H9 (cell line): ENCODE results near the gene ZNF892. TPM values are rescaled to one million over a fixed set of nuclear protein-coding genes. Genes with fewer than 3 reads are reported as not detected.

Source experiments
- DNase-seq: peaks from one replicate; pipeline ENCODE4 v3.0.0-alpha.2; 2017
- H2AFZ ChIP-seq: one replicate; pipeline ENCODE4 v1.6.1; 2013; ENCODE audit warnings: mild to moderate bottlenecking, low read length, control low read depth, moderate library complexity
- H2AK5ac ChIP-seq: 2 replicates; pipeline ENCODE4 v1.6.1; 2013; ENCODE audit warnings: low read length, control low read depth, mixed read lengths; ENCODE audit not compliant: insufficient read length
- H2BK120ac ChIP-seq: one replicate; pipeline ENCODE4 v1.6.1; 2013; ENCODE audit warnings: low read depth, mild to moderate bottlenecking, low read length, control low read depth, inconsistent platforms; ENCODE audit not compliant: poor library complexity, severe bottlenecking
- H2BK12ac ChIP-seq: 2 replicates; pipeline ENCODE4 v1.6.1; 2013; ENCODE audit warnings: low read length, control low read depth, mixed read lengths, low read depth; ENCODE audit not compliant: insufficient read length
- H2BK15ac ChIP-seq: 2 replicates; pipeline ENCODE4 v1.6.1; 2013; ENCODE audit warnings: low read depth, low read length, control low read depth
- H2BK20ac ChIP-seq: one replicate; pipeline ENCODE4 v1.6.1; 2013; ENCODE audit warnings: low read depth, mild to moderate bottlenecking, low read length, control low read depth, inconsistent platforms; ENCODE audit not compliant: poor library complexity, severe bottlenecking
- H2BK5ac ChIP-seq: 2 replicates; pipeline ENCODE4 v1.6.1; 2013; ENCODE audit warnings: low read length, control low read depth, mixed read lengths; ENCODE audit not compliant: insufficient read length
- H3K14ac ChIP-seq: 2 replicates; pipeline ENCODE4 v1.6.1; 2013; ENCODE audit warnings: low read length, control low read depth; ENCODE audit not compliant: insufficient read depth
- H3K18ac ChIP-seq: 2 replicates; pipeline ENCODE4 v1.6.1; 2013; ENCODE audit warnings: low read depth, mild to moderate bottlenecking, mixed read lengths, low read length, control low read depth; ENCODE audit not compliant: insufficient read length
- H3K23ac ChIP-seq: 2 replicates; pipeline ENCODE4 v1.6.1; 2013; ENCODE audit warnings: low read length, control low read depth, mixed read lengths, low read depth; ENCODE audit not compliant: insufficient read length
- H3K23me2 ChIP-seq: 2 replicates; pipeline ENCODE4 v1.6.1; 2013; ENCODE audit warnings: low read depth, mild to moderate bottlenecking, mixed read lengths, low read length, control low read depth; ENCODE audit not compliant: insufficient read length, poor library complexity, severe bottlenecking
- H3K27ac ChIP-seq: 2 replicates; pipeline ENCODE4 v1.5.1; 2013; ENCODE audit warnings: low read length, control low read depth, mixed read lengths, low read depth; ENCODE audit not compliant: insufficient read length
- H3K27me3 ChIP-seq: 2 replicates; pipeline ENCODE4 v1.6.1; 2013; ENCODE audit warnings: low read length, control low read depth, inconsistent platforms; ENCODE audit not compliant: insufficient read depth
- H3K4ac ChIP-seq: 2 replicates; pipeline ENCODE4 v1.6.1; 2013; ENCODE audit warnings: low read depth, mild to moderate bottlenecking, control low read depth, inconsistent platforms, low read length, moderate library complexity
- H3K4me1 ChIP-seq: 2 replicates; pipeline ENCODE4 v1.6.1; 2013; ENCODE audit warnings: low read length, control low read depth, inconsistent platforms; ENCODE audit not compliant: insufficient read depth
- H3K4me2 ChIP-seq: 2 replicates; pipeline ENCODE4 v1.6.1; 2013; ENCODE audit warnings: low read length, control low read depth, mixed read lengths; ENCODE audit not compliant: insufficient read length, insufficient read depth
- H3K56ac ChIP-seq: 2 replicates; pipeline ENCODE4 v1.6.1; 2013; ENCODE audit warnings: low read depth, mild to moderate bottlenecking, mixed read lengths, low read length, control low read depth; ENCODE audit not compliant: insufficient read length
- H3K79me1 ChIP-seq: 2 replicates; pipeline ENCODE4 v1.6.1; 2013; ENCODE audit warnings: low read depth, mild to moderate bottlenecking, moderate library complexity, low read length, control low read depth, inconsistent platforms; ENCODE audit not compliant: insufficient read depth, poor library complexity, severe bottlenecking
- H3K79me2 ChIP-seq: 2 replicates; pipeline ENCODE4 v1.6.1; 2013; ENCODE audit warnings: low read length, control low read depth, inconsistent platforms; ENCODE audit not compliant: insufficient read depth
- H3K9ac ChIP-seq: 2 replicates; pipeline ENCODE4 v1.6.1; 2013; ENCODE audit warnings: low read length, control low read depth, mixed read lengths; ENCODE audit not compliant: insufficient read length; ENCODE audit errors: extremely low read depth
- H3K9me3 ChIP-seq: one replicate; pipeline ENCODE4 v1.6.1; 2013; ENCODE audit warnings: low read depth, low read length, inconsistent platforms; ENCODE audit not compliant: control insufficient read depth
- H3T11ph ChIP-seq: one replicate; pipeline ENCODE4 v1.6.1; 2013; ENCODE audit warnings: mild to moderate bottlenecking, low read length, control low read depth, inconsistent platforms
- H4K20me1 ChIP-seq: one replicate; pipeline ENCODE4 v1.6.1; 2013; ENCODE audit not compliant: control insufficient read depth, insufficient read length, insufficient read depth
- H4K5ac ChIP-seq: 2 replicates; pipeline ENCODE4 v1.6.1; 2013; ENCODE audit warnings: low read depth, mild to moderate bottlenecking, mixed read lengths, low read length, control low read depth; ENCODE audit not compliant: insufficient read length
- H4K8ac ChIP-seq: replicated peaks from 2 replicates; pipeline ENCODE4 v1.6.1; 2013; ENCODE audit warnings: low read length, control low read depth, mixed read lengths, low read depth; ENCODE audit not compliant: insufficient read length
- H4K91ac ChIP-seq: 2 replicates; pipeline ENCODE4 v1.6.1; 2013; ENCODE audit warnings: low read depth, mild to moderate bottlenecking, moderate library complexity, mixed read lengths, low read length, control low read depth; ENCODE audit not compliant: insufficient read length
- H3K27ac Mint-ChIP-seq, 3 experiments: 2 replicates in 2 of 3; 3 replicates in 1 of 3; pipeline ENCODE4 v1.8.0; 2020 to 2021; ENCODE audit warnings: mixed read lengths in 3 of 3, mild to moderate bottlenecking in 1 of 3, moderate library complexity in 1 of 3
- H3K27me3 Mint-ChIP-seq: 2 replicates; pipeline ENCODE4 v1.8.0; 2021; ENCODE audit warnings: low read depth, mild to moderate bottlenecking, moderate library complexity, mixed read lengths
- H3K36me3 Mint-ChIP-seq, 3 experiments: 2 replicates in 2 of 3; 3 replicates in 1 of 3; pipeline ENCODE4 v1.8.0; 2020 to 2021; ENCODE audit warnings: low read depth in 3 of 3, mixed read lengths in 3 of 3; ENCODE audit not compliant: insufficient read depth in 1 of 3
- H3K4me1 Mint-ChIP-seq, 2 experiments: 2 replicates each; pipeline ENCODE4 v1.8.0; 2020; ENCODE audit warnings: mixed read lengths in 2 of 2
- H3K4me3 Mint-ChIP-seq, 2 experiments: 2 replicates in 1 of 2; 3 replicates in 1 of 2; pipeline ENCODE4 v1.8.0; 2020 to 2021; ENCODE audit warnings: mild to moderate bottlenecking in 2 of 2, mixed read lengths in 2 of 2, moderate library complexity in 1 of 2
- H3K9me3 Mint-ChIP-seq, 2 experiments: 2 replicates in 1 of 2; 3 replicates in 1 of 2; pipeline ENCODE4 v1.8.0; 2020; ENCODE audit warnings: mild to moderate bottlenecking in 2 of 2, mixed read lengths in 2 of 2, moderate library complexity in 1 of 2
- CTCF ChIP-seq: fragments of 200-600 bp; sonication (generic); conservative IDR thresholded peaks from 3 replicates; pipeline ENCODE4 v1.8.0; 2021; ENCODE audit warnings: antibody characterized with exemption, mild to moderate bottlenecking
- whole genome bisulfite sequencing: extraction: QIAGEN DNeasy Blood & Tissue Kit; methylation state at CpG from one replicate; pipeline ENCODE4 v1.1.7; 2013; ENCODE audit warnings: missing lambda C conversion rate, low lambda C conversion rate, mixed read lengths; ENCODE audit not compliant: insufficient read length; ENCODE audit errors: extremely low coverage; 5-methylcytosine and 5-hydroxymethylcytosine counted together
- total RNA-seq: library from RNA; stranded (reverse); gene quantifications from 2 replicates; pipeline ENCODE4 v1.2.1, GENCODE V29; 2021

The ZNF892 gene
- total RNA-seq, 1 experiment from 2014 or later: 13.2 TPM

- TF ChIP-seq CTCF: no peak
- no peak overlapping the region for H3K9ac ChIP-seq
- no peaks in the 10 kb centered on the region for H3K79me1 ChIP-seq
- no peaks in the 10 kb centered on the region for H3K4me1 ChIP-seq
- H3K18ac ChIP-seq: no peak overlapping the region
- H3K9me3 ChIP-seq: peaks cover 40% of the 10 kb centered on the region
- no peak overlapping the region for H2BK20ac ChIP-seq
- no peak overlapping the region for H3K27ac Mint-ChIP-seq
- H3K4ac ChIP-seq: no peak overlapping the region
- H3K27ac ChIP-seq: no peak overlapping the region
- no peak overlapping the region for H2BK120ac ChIP-seq
- DNase-seq: no peak
- no peaks in the 10 kb centered on the region for H3K23me2 ChIP-seq
- H3K56ac ChIP-seq: no peak overlapping the region
- no peak overlapping the region for H2AK5ac ChIP-seq
- no peak overlapping the region for H3T11ph ChIP-seq
- no peak overlapping the region for H4K91ac ChIP-seq
- no peaks in the 10 kb centered on the region for H3K79me2 ChIP-seq
- H3K4me3 Mint-ChIP-seq: no peak overlapping the region
- no peak overlapping the region for H4K5ac ChIP-seq
- no peak overlapping the region for H3K23ac ChIP-seq
- H4K8ac ChIP-seq: no peak overlapping the region
- no peak overlapping the region for H3K4me2 ChIP-seq
- peaks cover 3% of the 10 kb centered on the region for H3K27me3 Mint-ChIP-seq
- no peak overlapping the region for H2BK5ac ChIP-seq
- H3K14ac ChIP-seq: no peak overlapping the region
- no CpG with 5 or more reads among the region's 3 CpGs for WGBS
- H4K20me1 ChIP-seq: no peaks in the 10 kb centered on the region
- H3K4me1 Mint-ChIP-seq: no peaks in the 10 kb centered on the region
- H2AFZ ChIP-seq: no peak overlapping the region
- no peaks in the 10 kb centered on the region for H3K27me3 ChIP-seq
- peaks cover 83 to 92% of the 10 kb centered on the region in 2 experiments for H3K9me3 Mint-ChIP-seq
- peaks cover 79 to 88% (median 85%) of the 10 kb centered on the region in 3 experiments for H3K36me3 Mint-ChIP-seq
- H2BK12ac ChIP-seq: no peak overlapping the region
- no peak overlapping the region for H2BK15ac ChIP-seq
Observed at GRCh38 chr2:95220449-95220848, 13.1 kb downstream of the ZNF892 start.
